ENCODE data around the gene FLACC1.
A peak's percentile ranks its signal among the peaks of the same experiment; 100 is the strongest.

FLACC1 gene

GRCh38 chr2:201366146-201366545 lies 9.0 kb upstream of the FLACC1 start:
- H3K9me3 ChIP-seq = peaks cover 8% of the 10 kb centered on the region
- H3K36me3 ChIP-seq (replicated peaks) = no peaks in the 10 kb centered on the region
- H3K4me3 ChIP-seq = no peak overlapping the region
- H3K4me1 ChIP-seq = no peaks in the 10 kb centered on the region
- no peak for DNase-seq (ENCODE audit: low spot score in 2 of 2)
- no peaks in the 10 kb centered on the region for H3K27me3 ChIP-seq (ENCODE audit: low read depth)
- in situ Hi-C loops (cut with MboI; ENCODE audit: low sequenced_read_pairs) = loop anchor here (10.0 kb wide), 1 partner anchor 121 kb away; no protein-coding TSS in a partner anchor

- Histone ChIP-seq H3K4me1 (no peaks in the 10 kb centered on the region), H3K36me3 (replicated peaks) (no peaks in the 10 kb centered on the region), H3K4me3 (no peak overlapping the region), H3K27me3 (ENCODE audit: low read depth) (no peaks in the 10 kb centered on the region), H3K9me3 (peaks cover 8% of the 10 kb centered on the region)
- peak; percentile 35 to 44 for DNase-seq (ENCODE audit: low spot score in 2 of 2)
- in situ Hi-C loops (cut with MboI; ENCODE audit: low sequenced_read_pairs) = loop anchor here (10.0 kb wide), 1 partner anchor 119 kb away; no protein-coding TSS in a partner anchor
Observed at GRCh38 chr2:201363857-201364560, 6.9 kb upstream of the FLACC1 start.

GRCh38 chr2:201362396-201362795 lies 5.3 kb upstream of the FLACC1 start:
- Histone ChIP-seq H3K4me1 (no peaks in the 10 kb centered on the region), H3K36me3 (replicated peaks) (no peaks in the 10 kb centered on the region), H3K4me3 (no peak overlapping the region), H3K9me3 (peaks cover 4% of the 10 kb centered on the region; the same call in 1 of the 2 replicates), H3K27me3 (ENCODE audit: low read depth) (no peaks in the 10 kb centered on the region)
- in situ Hi-C loops (cut with MboI; ENCODE audit: low sequenced_read_pairs) = loop anchor here (10.0 kb wide), 1 partner anchor 118 kb away; no protein-coding TSS in a partner anchor
- DNase-seq (ENCODE audit: low spot score in 2 of 2) = no peak

- Histone ChIP-seq H3K9me3 (no peaks in the 10 kb centered on the region), H3K27me3 (ENCODE audit: low read depth) (no peaks in the 10 kb centered on the region), H3K4me1 (no peaks in the 10 kb centered on the region), H3K4me3 (no peak overlapping the region), H3K36me3 (replicated peaks) (no peaks in the 10 kb centered on the region)
- in situ Hi-C loops (cut with MboI; ENCODE audit: low sequenced_read_pairs) = loop anchor here (10.0 kb wide), 1 partner anchor 116 kb away; no protein-coding TSS in a partner anchor
- DNase-seq (ENCODE audit: low spot score in 2 of 2) = no peak
Observed at GRCh38 chr2:201361078-201361733, 4.1 kb upstream of the FLACC1 start.

GRCh38 chr2:201360256-201360655 lies 3.1 kb upstream of the FLACC1 start:
- Histone ChIP-seq H3K4me3 (no peak overlapping the region), H3K4me1 (no peaks in the 10 kb centered on the region)
- in situ Hi-C loops (cut with MboI; ENCODE audit: low sequenced_read_pairs) = loop anchor here (10.0 kb wide), 1 partner anchor 115 kb away; no protein-coding TSS in a partner anchor

GRCh38 chr2:201358684-201359083 lies 1.5 kb upstream of the FLACC1 start:
- Histone ChIP-seq H3K9me3 (no peaks in the 10 kb centered on the region), H3K27me3 (ENCODE audit: low read depth) (no peaks in the 10 kb centered on the region), H3K4me1 (no peaks in the 10 kb centered on the region), H3K4me3 (no peak overlapping the region), H3K36me3 (replicated peaks) (no peaks in the 10 kb centered on the region)
- in situ Hi-C loops (cut with MboI; ENCODE audit: low sequenced_read_pairs) = no loop called here
- DNase-seq (ENCODE audit: low spot score in 2 of 2) = no peak

More at GRCh38 chr2:201360256-201360655, 3.1 kb upstream of the FLACC1 start:
- DNase-seq (ENCODE audit: low spot score in 2 of 2) = no peak
- Histone ChIP-seq H3K36me3 (replicated peaks) (no peaks in the 10 kb centered on the region), H3K9me3 (no peaks in the 10 kb centered on the region), H3K27me3 (ENCODE audit: low read depth) (no peaks in the 10 kb centered on the region)

- DNase-seq (ENCODE audit: low spot score in 2 of 2) = no peak
- in situ Hi-C loops (cut with MboI; ENCODE audit: low sequenced_read_pairs) = no loop called here
Observed at GRCh38 chr2:201353116-201353515, 4.0 kb downstream of the FLACC1 start.

GRCh38 chr2:201350879-201351278 lies 6.3 kb downstream of the FLACC1 start:
- Histone ChIP-seq H3K27me3 (ENCODE audit: low read depth) (no peaks in the 10 kb centered on the region), H3K4me1 (peaks cover 10% of the 10 kb centered on the region), H3K9me3 (no peaks in the 10 kb centered on the region), H3K4me3 (no peak overlapping the region), H3K36me3 (replicated peaks) (no peaks in the 10 kb centered on the region)
- in situ Hi-C loops (cut with MboI; ENCODE audit: low sequenced_read_pairs) = no loop called here
- no peak for DNase-seq (ENCODE audit: low spot score in 2 of 2)

More at GRCh38 chr2:201353116-201353515, 4.0 kb downstream of the FLACC1 start:
- Histone ChIP-seq H3K36me3 (replicated peaks) (no peaks in the 10 kb centered on the region), H3K4me1 (peaks cover 9% of the 10 kb centered on the region), H3K27me3 (ENCODE audit: low read depth) (no peaks in the 10 kb centered on the region), H3K4me3 (no peak overlapping the region), H3K9me3 (no peaks in the 10 kb centered on the region)

- in situ Hi-C loops (cut with MboI; ENCODE audit: low sequenced_read_pairs) = no loop called here
- Histone ChIP-seq H3K4me3 (no peak overlapping the region), H3K36me3 (replicated peaks) (no peaks in the 10 kb centered on the region), H3K27me3 (ENCODE audit: low read depth) (no peaks in the 10 kb centered on the region), H3K4me1 (peaks cover 10% of the 10 kb centered on the region), H3K9me3 (no peaks in the 10 kb centered on the region)
- DNase-seq (ENCODE audit: low spot score in 2 of 2) = no peak
Observed at GRCh38 chr2:201349601-201350000, 7.5 kb downstream of the FLACC1 start.

GRCh38 chr2:201348758-201349157 lies 8.4 kb downstream of the FLACC1 start:
- in situ Hi-C loops (cut with MboI; ENCODE audit: low sequenced_read_pairs) = no loop called here
- Histone ChIP-seq H3K4me3 (no peak overlapping the region), H3K9me3 (no peaks in the 10 kb centered on the region), H3K27me3 (ENCODE audit: low read depth) (no peaks in the 10 kb centered on the region), H3K4me1 (peaks cover 10% of the 10 kb centered on the region), H3K36me3 (replicated peaks) (no peaks in the 10 kb centered on the region)
- peak; percentile 48 to 77 for DNase-seq (ENCODE audit: low spot score in 2 of 2)

- in situ Hi-C loops (cut with MboI; ENCODE audit: low sequenced_read_pairs) = no loop called here
- Histone ChIP-seq H3K4me3 (no peak overlapping the region), H3K4me1 (peaks cover 10% of the 10 kb centered on the region), H3K9me3 (no peaks in the 10 kb centered on the region), H3K27me3 (ENCODE audit: low read depth) (no peaks in the 10 kb centered on the region), H3K36me3 (replicated peaks) (no peaks in the 10 kb centered on the region)
- no peak for DNase-seq (ENCODE audit: low spot score in 2 of 2)
Observed at GRCh38 chr2:201347138-201347537, 10.0 kb downstream of the FLACC1 start.

GRCh38 chr2:201345625-201346213 lies 11.4 kb downstream of the FLACC1 start:
- Histone ChIP-seq H3K27me3 (ENCODE audit: low read depth) (no peaks in the 10 kb centered on the region), H3K36me3 (replicated peaks) (no peaks in the 10 kb centered on the region), H3K9me3 (no peaks in the 10 kb centered on the region), H3K4me1 (peaks cover 10% of the 10 kb centered on the region), H3K4me3 (no peak overlapping the region)
- in situ Hi-C loops (cut with MboI; ENCODE audit: low sequenced_read_pairs) = no loop called here
- DNase-seq (ENCODE audit: low spot score in 2 of 2) = no peak

- H3K4me3 ChIP-seq = no peak overlapping the region
- H3K36me3 ChIP-seq (replicated peaks) = no peaks in the 10 kb centered on the region
- H3K27me3 ChIP-seq (ENCODE audit: low read depth) = no peaks in the 10 kb centered on the region
- in situ Hi-C loops (cut with MboI; ENCODE audit: low sequenced_read_pairs) = no loop called here
- H3K4me1 ChIP-seq = peaks cover 10% of the 10 kb centered on the region
- H3K9me3 ChIP-seq = no peaks in the 10 kb centered on the region
- no peak for DNase-seq (ENCODE audit: low spot score in 2 of 2)
Observed at GRCh38 chr2:201344663-201345366, 12.3 kb downstream of the FLACC1 start.

Data from HAP-1 (cell line).